ENCODE measurements around the gene IFITM1.

DNA sequence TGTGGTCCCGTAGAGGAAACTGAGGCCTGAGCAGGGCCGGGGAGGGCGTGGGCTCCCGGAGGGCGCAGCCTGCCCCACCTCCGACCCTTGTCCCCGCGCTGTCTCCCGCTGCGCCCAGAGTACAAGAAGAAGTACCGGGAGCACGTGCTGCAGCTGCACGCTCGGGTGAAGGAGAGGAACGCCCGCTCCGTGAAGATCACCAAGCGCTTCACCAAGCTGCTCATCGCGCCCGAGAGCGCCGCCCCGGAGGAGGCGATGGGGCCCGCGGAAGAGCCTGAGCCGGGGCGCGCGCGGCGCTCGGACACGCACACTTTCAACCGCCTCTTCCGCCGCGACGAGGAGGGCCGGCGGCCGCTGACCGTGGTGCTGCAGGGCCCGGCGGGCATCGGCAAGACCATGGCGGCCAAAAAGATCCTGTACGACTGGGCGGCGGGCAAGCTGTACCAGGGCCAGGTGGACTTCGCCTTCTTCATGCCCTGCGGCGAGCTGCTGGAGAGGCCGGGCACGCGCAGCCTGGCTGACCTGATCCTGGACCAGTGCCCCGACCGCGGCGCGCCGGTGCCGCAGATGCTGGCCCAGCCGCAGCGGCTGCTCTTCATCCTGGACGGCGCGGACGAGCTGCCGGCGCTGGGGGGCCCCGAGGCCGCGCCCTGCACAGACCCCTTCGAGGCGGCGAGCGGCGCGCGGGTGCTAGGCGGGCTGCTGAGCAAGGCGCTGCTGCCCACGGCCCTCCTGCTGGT, 33.7 kb upstream of the IFITM1 start:
- TF ChIP-seq SUZ12 (IDR thresholded peaks at IDR 0.05; ENCODE audit: extremely low read depth, insufficient read depth, insufficient read length) (no peak), ZNF274 (IDR thresholded peaks at IDR 0.05; ENCODE audit: low read depth, low read length) (no peak), YY1 (IDR thresholded peaks at IDR 0.05; ENCODE audit: insufficient read depth, insufficient read length) (no peak)
